GM23338 (cell line): Measurements from ENCODE around the gene HMHB1. TPM values are rescaled to one million over a fixed set of nuclear protein-coding genes. Genes with fewer than 3 reads are reported as not detected.

Source experiments
- ATAC-seq: fragments of 200-7000 bp; cut with Tn5 transposase; 3 replicates; pipeline ENCODE4 v1.9.1; 2020
- DNase-seq: peaks from one replicate; pipeline ENCODE4 v3.0.0-alpha.2; 2015; ENCODE audit warnings: low spot score
- H2AFZ ChIP-seq: fragments of 200-600 bp; sonication (generic); 2 replicates; pipeline ENCODE4 v1.8.0; 2016; ENCODE audit warnings: antibody characterized with exemption, mild to moderate bottlenecking, moderate library complexity
- H3F3A ChIP-seq: fragments of 200-600 bp; sonication (generic); replicated peaks from 2 replicates; pipeline ENCODE4 v1.8.0; 2017; ENCODE audit warnings: antibody characterized with exemption, mixed run types, low read depth
- H3K27ac ChIP-seq: fragments of 200-600 bp; sonication (generic); 2 replicates; pipeline ENCODE4 v1.6.1; 2016; ENCODE audit warnings: low read depth
- H3K27me3 ChIP-seq: fragments of 200-600 bp; sonication (generic); 2 replicates; pipeline ENCODE4 v1.8.0; 2016; ENCODE audit warnings: mild to moderate bottlenecking, mixed run types, moderate library complexity; ENCODE audit not compliant: insufficient read depth
- H3K36me3 ChIP-seq: fragments of 200-600 bp; sonication (generic); 2 replicates; pipeline ENCODE4 v1.8.0; 2016; ENCODE audit warnings: mild to moderate bottlenecking; ENCODE audit not compliant: insufficient read depth
- H3K4me1 ChIP-seq: fragments of 200-600 bp; sonication (generic); 2 replicates; pipeline ENCODE4 v1.8.0; 2016; ENCODE audit warnings: mild to moderate bottlenecking, moderate library complexity; ENCODE audit not compliant: insufficient read depth
- H3K4me2 ChIP-seq: fragments of 200-600 bp; sonication (generic); 2 replicates; pipeline ENCODE4 v1.7.1; 2017; ENCODE audit warnings: mixed run types
- H3K4me3 ChIP-seq: fragments of 200-600 bp; sonication (generic); 2 replicates; pipeline ENCODE4 v1.6.1; 2016; ENCODE audit warnings: mixed run types
- H3K79me2 ChIP-seq: fragments of 200-600 bp; sonication (generic); replicated peaks from 2 replicates; pipeline ENCODE4 v1.8.0; 2017; ENCODE audit warnings: mild to moderate bottlenecking; ENCODE audit not compliant: insufficient read depth
- H3K9me2 ChIP-seq: fragments of 200-600 bp; sonication (generic); 2 replicates; pipeline ENCODE4 v1.8.0; 2017; ENCODE audit not compliant: insufficient read depth
- H4K20me1 ChIP-seq: fragments of 200-600 bp; sonication (generic); replicated peaks from 2 replicates; pipeline ENCODE4 v1.8.0; 2017; ENCODE audit warnings: mild to moderate bottlenecking; ENCODE audit not compliant: insufficient read depth
- H3K27ac Mint-ChIP-seq: 2 replicates; pipeline ENCODE4 v1.8.0; 2020; ENCODE audit warnings: inconsistent platforms, mild to moderate bottlenecking, moderate library complexity, mixed read lengths
- H3K27me3 Mint-ChIP-seq: 3 replicates; pipeline ENCODE4 v1.8.0; 2022; ENCODE audit warnings: low read depth, mild to moderate bottlenecking, moderate library complexity, mixed read lengths, inconsistent platforms; ENCODE audit not compliant: insufficient read depth, poor library complexity
- H3K36me3 Mint-ChIP-seq: 3 replicates; pipeline ENCODE4 v1.8.0; 2021; ENCODE audit warnings: low read depth, mild to moderate bottlenecking, inconsistent platforms, moderate library complexity, mixed read lengths
- H3K4me1 Mint-ChIP-seq: 3 replicates; pipeline ENCODE4 v1.8.0; 2020; ENCODE audit warnings: mild to moderate bottlenecking, inconsistent platforms, mixed read lengths
- H3K4me3 Mint-ChIP-seq: 3 replicates; pipeline ENCODE4 v1.8.0; 2021; ENCODE audit warnings: moderate library complexity, mild to moderate bottlenecking, inconsistent platforms, mixed read lengths
- H3K9me3 Mint-ChIP-seq: 3 replicates; pipeline ENCODE4 v1.8.0; 2020; ENCODE audit warnings: moderate library complexity, mild to moderate bottlenecking, inconsistent platforms, mixed read lengths
- CREB1 ChIP-seq: fragments of 250-450 bp; sonication (Bioruptor Pico); IDR thresholded peaks from 2 replicates; pipeline ENCODE4 v1.5.0; 2020; ENCODE audit warnings: low read depth, mild to moderate bottlenecking, moderate library complexity
- EZH2 ChIP-seq: fragments of 200-600 bp; sonication (generic); IDR thresholded peaks from one replicate; pipeline ENCODE4 v1.8.0; 2017; ENCODE audit warnings: antibody characterized with exemption, mild to moderate bottlenecking, low read depth; ENCODE audit not compliant: unreplicated experiment
- EZH2phosphoT487 ChIP-seq: fragments of 200-600 bp; sonication (generic); IDR thresholded peaks from one replicate; pipeline ENCODE4 v1.8.1; 2018; ENCODE audit warnings: antibody characterized with exemption; ENCODE audit not compliant: unreplicated experiment
- JUNB ChIP-seq: IDR thresholded peaks from one replicate; pipeline ENCODE4 v1.6.1; 2016; ENCODE audit warnings: antibody characterized with exemption; ENCODE audit not compliant: unreplicated experiment
- NANOG ChIP-seq: IDR thresholded peaks from 2 replicates; pipeline ENCODE4 v1.6.1; 2016; ENCODE audit warnings: antibody characterized with exemption, borderline replicate concordance
- POLR2AphosphoS5 ChIP-seq: IDR thresholded peaks from 2 replicates; pipeline ENCODE4 v1.6.1; 2016; ENCODE audit warnings: antibody characterized with exemption, low read depth
- STAT1 ChIP-seq: IDR thresholded peaks from one replicate; pipeline ENCODE4 v1.6.1; 2016; ENCODE audit warnings: antibody characterized with exemption; ENCODE audit not compliant: unreplicated experiment
- ZNF114 ChIP-seq: fragments of 250-450 bp; sonication (Bioruptor Pico); IDR thresholded peaks from 2 replicates; pipeline ENCODE4 v1.5.0; 2020; ENCODE audit warnings: mild to moderate bottlenecking, moderate library complexity
- ZNF331 ChIP-seq: fragments of 250-450 bp; sonication (Bioruptor Pico); IDR thresholded peaks from 2 replicates; pipeline ENCODE4 v1.5.0; 2020; ENCODE audit warnings: low read depth, mild to moderate bottlenecking, moderate library complexity
- polyA plus RNA-seq: library from polyadenylated mRNA; unstranded; fragments of >200 nt; fragmentation: Nextera tagmentation; extraction: Ambion mirVana; gene quantifications from 2 replicates; pipeline ENCODE4 v1.2.1, GENCODE V29; 2016
- total RNA-seq: library from RNA; depleted of rRNA; stranded (reverse); fragments of >200 nt; shearing (Covaris generic); gene quantifications from 2 replicates; pipeline ENCODE4 v1.2.3, GENCODE V29; 2014
- TF ChIP-seq, protein P1 (sequence below): IDR thresholded peaks from one replicate; pipeline ENCODE4 v1.6.1; 2018; ENCODE audit warnings: antibody characterized with exemption; ENCODE audit not compliant: unreplicated experiment
- TF ChIP-seq, protein P2 (sequence below): fragments of 250-450 bp; sonication (Bioruptor Pico); IDR thresholded peaks from 2 replicates; pipeline ENCODE4 v1.5.0; 2020; ENCODE audit warnings: mild to moderate bottlenecking, moderate library complexity
- TF ChIP-seq, protein P3 (sequence below): IDR thresholded peaks from 2 replicates; pipeline ENCODE4 v1.6.1; 2016; ENCODE audit warnings: antibody characterized with exemption
- TF ChIP-seq, protein P4 (sequence below), 2 experiments: fragments of 200-600 bp in 1 of 2; sonication (generic) in 1 of 2; conservative IDR thresholded peaks; 2 replicates each; pipeline versions ENCODE4 v1.5.1 to v1.6.1; 2016 to 2017; ENCODE audit warnings: antibody characterized with exemption in 2 of 2, low read depth in 2 of 2, mild to moderate bottlenecking in 2 of 2, moderate library complexity in 1 of 2

Gene HMHB1
- total and polyA plus RNA-seq, 2 experiments from 2014 or later = not detected

DNA sequence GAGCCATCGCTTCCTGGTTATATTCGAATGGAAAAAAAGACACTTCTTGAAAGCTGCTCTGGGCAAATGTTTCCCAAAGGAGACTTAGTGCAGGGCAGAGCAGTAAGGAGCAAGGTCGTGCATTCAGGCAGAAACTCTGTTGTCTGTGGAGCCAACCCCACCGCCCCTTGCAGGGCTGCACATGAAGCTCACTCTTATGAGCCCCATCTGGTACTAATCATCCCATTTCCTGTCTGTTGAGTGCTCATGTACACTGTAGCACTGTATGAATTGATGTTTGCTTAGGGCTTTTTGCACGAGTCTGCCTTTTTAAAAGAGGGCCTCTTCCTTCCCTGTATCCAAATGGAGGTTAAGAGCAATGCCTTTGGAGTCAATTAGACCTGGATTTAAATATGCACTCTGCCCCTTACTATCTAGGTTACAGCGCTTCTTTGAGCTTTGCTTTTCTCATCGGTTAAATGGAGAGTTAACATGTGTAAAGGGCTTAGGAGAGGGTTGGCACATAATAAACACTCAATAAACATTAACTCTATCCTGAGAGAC is 25.4 kb downstream of the HMHB1 start:
- Mint-ChIP-seq H3K4me3 (no peak overlapping the region), H3K27ac (no peak overlapping the region), H3K27me3 (no peaks in the 10 kb centered on the region), H3K4me1 (no peaks in the 10 kb centered on the region), H3K36me3 (no peaks in the 10 kb centered on the region), H3K9me3 (no peaks in the 10 kb centered on the region)
- no peaks in the 10 kb centered on the region for H4K20me1 ChIP-seq
- no peak overlapping the region for H3K4me2 ChIP-seq
- TF ChIP-seq EZH2phosphoT487 (no peak), EZH2 (no peak), ZNF114 (CRISPR knock-in tag) (no peak), POLR2AphosphoS5 (no peak), CREB1 (CRISPR knock-in tag) (no peak), NANOG (no peak), ZNF331 (no peak), STAT1 (no peak), JUNB (no peak)
- TF ChIP-seq, protein P1, sequence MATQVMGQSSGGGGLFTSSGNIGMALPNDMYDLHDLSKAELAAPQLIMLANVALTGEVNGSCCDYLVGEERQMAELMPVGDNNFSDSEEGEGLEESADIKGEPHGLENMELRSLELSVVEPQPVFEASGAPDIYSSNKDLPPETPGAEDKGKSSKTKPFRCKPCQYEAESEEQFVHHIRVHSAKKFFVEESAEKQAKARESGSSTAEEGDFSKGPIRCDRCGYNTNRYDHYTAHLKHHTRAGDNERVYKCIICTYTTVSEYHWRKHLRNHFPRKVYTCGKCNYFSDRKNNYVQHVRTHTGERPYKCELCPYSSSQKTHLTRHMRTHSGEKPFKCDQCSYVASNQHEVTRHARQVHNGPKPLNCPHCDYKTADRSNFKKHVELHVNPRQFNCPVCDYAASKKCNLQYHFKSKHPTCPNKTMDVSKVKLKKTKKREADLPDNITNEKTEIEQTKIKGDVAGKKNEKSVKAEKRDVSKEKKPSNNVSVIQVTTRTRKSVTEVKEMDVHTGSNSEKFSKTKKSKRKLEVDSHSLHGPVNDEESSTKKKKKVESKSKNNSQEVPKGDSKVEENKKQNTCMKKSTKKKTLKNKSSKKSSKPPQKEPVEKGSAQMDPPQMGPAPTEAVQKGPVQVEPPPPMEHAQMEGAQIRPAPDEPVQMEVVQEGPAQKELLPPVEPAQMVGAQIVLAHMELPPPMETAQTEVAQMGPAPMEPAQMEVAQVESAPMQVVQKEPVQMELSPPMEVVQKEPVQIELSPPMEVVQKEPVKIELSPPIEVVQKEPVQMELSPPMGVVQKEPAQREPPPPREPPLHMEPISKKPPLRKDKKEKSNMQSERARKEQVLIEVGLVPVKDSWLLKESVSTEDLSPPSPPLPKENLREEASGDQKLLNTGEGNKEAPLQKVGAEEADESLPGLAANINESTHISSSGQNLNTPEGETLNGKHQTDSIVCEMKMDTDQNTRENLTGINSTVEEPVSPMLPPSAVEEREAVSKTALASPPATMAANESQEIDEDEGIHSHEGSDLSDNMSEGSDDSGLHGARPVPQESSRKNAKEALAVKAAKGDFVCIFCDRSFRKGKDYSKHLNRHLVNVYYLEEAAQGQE = no peak
- TF ChIP-seq, protein P2, sequence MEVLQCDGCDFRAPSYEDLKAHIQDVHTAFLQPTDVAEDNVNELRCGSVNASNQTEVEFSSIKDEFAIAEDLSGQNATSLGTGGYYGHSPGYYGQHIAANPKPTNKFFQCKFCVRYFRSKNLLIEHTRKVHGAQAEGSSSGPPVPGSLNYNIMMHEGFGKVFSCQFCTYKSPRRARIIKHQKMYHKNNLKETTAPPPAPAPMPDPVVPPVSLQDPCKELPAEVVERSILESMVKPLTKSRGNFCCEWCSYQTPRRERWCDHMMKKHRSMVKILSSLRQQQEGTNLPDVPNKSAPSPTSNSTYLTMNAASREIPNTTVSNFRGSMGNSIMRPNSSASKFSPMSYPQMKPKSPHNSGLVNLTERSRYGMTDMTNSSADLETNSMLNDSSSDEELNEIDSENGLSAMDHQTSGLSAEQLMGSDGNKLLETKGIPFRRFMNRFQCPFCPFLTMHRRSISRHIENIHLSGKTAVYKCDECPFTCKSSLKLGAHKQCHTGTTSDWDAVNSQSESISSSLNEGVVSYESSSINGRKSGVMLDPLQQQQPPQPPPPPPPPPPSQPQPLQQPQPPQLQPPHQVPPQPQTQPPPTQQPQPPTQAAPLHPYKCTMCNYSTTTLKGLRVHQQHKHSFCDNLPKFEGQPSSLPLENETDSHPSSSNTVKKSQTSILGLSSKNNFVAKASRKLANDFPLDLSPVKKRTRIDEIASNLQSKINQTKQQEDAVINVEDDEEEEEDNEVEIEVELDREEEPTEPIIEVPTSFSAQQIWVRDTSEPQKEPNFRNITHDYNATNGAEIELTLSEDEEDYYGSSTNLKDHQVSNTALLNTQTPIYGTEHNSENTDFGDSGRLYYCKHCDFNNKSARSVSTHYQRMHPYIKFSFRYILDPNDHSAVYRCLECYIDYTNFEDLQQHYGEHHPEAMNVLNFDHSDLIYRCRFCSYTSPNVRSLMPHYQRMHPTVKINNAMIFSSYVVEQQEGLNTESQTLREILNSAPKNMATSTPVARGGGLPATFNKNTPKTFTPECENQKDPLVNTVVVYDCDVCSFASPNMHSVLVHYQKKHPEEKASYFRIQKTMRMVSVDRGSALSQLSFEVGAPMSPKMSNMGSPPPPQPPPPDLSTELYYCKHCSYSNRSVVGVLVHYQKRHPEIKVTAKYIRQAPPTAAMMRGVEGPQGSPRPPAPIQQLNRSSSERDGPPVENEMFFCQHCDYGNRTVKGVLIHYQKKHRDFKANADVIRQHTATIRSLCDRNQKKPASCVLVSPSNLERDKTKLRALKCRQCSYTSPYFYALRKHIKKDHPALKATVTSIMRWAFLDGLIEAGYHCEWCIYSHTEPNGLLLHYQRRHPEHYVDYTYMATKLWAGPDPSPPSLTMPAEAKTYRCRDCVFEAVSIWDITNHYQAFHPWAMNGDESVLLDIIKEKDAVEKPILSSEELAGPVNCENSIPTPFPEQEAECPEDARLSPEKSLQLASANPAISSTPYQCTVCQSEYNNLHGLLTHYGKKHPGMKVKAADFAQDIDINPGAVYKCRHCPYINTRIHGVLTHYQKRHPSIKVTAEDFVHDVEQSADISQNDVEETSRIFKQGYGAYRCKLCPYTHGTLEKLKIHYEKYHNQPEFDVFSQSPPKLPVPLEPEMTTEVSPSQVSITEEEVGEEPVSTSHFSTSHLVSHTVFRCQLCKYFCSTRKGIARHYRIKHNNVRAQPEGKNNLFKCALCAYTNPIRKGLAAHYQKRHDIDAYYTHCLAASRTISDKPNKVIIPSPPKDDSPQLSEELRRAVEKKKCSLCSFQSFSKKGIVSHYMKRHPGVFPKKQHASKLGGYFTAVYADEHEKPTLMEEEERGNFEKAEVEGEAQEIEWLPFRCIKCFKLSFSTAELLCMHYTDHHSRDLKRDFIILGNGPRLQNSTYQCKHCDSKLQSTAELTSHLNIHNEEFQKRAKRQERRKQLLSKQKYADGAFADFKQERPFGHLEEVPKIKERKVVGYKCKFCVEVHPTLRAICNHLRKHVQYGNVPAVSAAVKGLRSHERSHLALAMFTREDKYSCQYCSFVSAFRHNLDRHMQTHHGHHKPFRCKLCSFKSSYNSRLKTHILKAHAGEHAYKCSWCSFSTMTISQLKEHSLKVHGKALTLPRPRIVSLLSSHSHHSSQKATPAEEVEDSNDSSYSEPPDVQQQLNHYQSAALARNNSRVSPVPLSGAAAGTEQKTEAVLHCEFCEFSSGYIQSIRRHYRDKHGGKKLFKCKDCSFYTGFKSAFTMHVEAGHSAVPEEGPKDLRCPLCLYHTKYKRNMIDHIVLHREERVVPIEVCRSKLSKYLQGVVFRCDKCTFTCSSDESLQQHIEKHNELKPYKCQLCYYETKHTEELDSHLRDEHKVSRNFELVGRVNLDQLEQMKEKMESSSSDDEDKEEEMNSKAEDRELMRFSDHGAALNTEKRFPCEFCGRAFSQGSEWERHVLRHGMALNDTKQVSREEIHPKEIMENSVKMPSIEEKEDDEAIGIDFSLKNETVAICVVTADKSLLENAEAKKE (CRISPR knock-in tag) = no peak
- TF ChIP-seq, protein P3, sequence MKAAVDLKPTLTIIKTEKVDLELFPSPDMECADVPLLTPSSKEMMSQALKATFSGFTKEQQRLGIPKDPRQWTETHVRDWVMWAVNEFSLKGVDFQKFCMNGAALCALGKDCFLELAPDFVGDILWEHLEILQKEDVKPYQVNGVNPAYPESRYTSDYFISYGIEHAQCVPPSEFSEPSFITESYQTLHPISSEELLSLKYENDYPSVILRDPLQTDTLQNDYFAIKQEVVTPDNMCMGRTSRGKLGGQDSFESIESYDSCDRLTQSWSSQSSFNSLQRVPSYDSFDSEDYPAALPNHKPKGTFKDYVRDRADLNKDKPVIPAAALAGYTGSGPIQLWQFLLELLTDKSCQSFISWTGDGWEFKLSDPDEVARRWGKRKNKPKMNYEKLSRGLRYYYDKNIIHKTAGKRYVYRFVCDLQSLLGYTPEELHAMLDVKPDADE = no peak
- TF ChIP-seq, protein P4, sequence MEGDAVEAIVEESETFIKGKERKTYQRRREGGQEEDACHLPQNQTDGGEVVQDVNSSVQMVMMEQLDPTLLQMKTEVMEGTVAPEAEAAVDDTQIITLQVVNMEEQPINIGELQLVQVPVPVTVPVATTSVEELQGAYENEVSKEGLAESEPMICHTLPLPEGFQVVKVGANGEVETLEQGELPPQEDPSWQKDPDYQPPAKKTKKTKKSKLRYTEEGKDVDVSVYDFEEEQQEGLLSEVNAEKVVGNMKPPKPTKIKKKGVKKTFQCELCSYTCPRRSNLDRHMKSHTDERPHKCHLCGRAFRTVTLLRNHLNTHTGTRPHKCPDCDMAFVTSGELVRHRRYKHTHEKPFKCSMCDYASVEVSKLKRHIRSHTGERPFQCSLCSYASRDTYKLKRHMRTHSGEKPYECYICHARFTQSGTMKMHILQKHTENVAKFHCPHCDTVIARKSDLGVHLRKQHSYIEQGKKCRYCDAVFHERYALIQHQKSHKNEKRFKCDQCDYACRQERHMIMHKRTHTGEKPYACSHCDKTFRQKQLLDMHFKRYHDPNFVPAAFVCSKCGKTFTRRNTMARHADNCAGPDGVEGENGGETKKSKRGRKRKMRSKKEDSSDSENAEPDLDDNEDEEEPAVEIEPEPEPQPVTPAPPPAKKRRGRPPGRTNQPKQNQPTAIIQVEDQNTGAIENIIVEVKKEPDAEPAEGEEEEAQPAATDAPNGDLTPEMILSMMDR (conservative IDR thresholded peaks at IDR 0.05; ENCODE audit: low read depth in 2 of 2) = no peak
- H3F3A ChIP-seq = no peaks in the 10 kb centered on the region
- DNase-seq (no peak), ATAC-seq (no peak)
- H3K79me2 ChIP-seq = no peaks in the 10 kb centered on the region
- no peak overlapping the region for H3K4me3 ChIP-seq
- no peaks in the 10 kb centered on the region for H3K36me3 ChIP-seq
- no peaks in the 10 kb centered on the region for H3K27me3 ChIP-seq
- H3K27ac ChIP-seq = no peak overlapping the region
- no peaks in the 10 kb centered on the region for H3K4me1 ChIP-seq
- H3K9me2 ChIP-seq = peaks cover 11% of the 10 kb centered on the region; the same call in 1 of the 2 replicates
- H2AFZ ChIP-seq = 0 out of 2 replicates have a peak overlapping the region, but pooled peaks have one; percentile 33
